HL-60 (cell line): Measurements from ENCODE around the gene TMEM201.

Source experiments
- CTCF ChIP-seq: IDR thresholded peaks from one replicate; pipeline ENCODE4 v1.5.1; 2011; ENCODE audit warnings: low read length, control low read depth, inconsistent platforms; ENCODE audit not compliant: insufficient read depth
- GABPA ChIP-seq: IDR thresholded peaks from 2 replicates; pipeline ENCODE4 v1.6.1; 2012; ENCODE audit warnings: low read depth
- POLR2AphosphoS5 ChIP-seq: IDR thresholded peaks from 2 replicates; pipeline ENCODE4 v1.6.1; 2012; ENCODE audit warnings: low read depth
- REST ChIP-seq: IDR thresholded peaks from 2 replicates; pipeline ENCODE4 v1.6.1; 2012; ENCODE audit warnings: low read depth; ENCODE audit not compliant: insufficient replicate concordance
- SPI1 ChIP-seq: IDR thresholded peaks from 2 replicates; pipeline ENCODE4 v1.6.1; 2012; ENCODE audit warnings: low read depth, mild to moderate bottlenecking, borderline replicate concordance

- no peak for TF ChIP-seq CTCF
- TF ChIP-seq POLR2AphosphoS5, result no peak
- no peak for TF ChIP-seq REST
- no peak for TF ChIP-seq GABPA
- TF ChIP-seq SPI1, result no peak
Observed at GRCh38 chr1:9639227-9639626, 50.5 kb downstream of the TMEM201 start.
